ENCODE data around the gene KANSL2. TPM values are rescaled to one million over a fixed set of nuclear protein-coding genes. Genes with fewer than 3 reads are reported as not detected.

KANSL2 gene
- total and polyA plus RNA-seq, 2 of the 13 experiments (the other 11 are each of a cell fraction or from before 2014, with no cell fraction given): 24.1 to 41.3 TPM

DNA sequence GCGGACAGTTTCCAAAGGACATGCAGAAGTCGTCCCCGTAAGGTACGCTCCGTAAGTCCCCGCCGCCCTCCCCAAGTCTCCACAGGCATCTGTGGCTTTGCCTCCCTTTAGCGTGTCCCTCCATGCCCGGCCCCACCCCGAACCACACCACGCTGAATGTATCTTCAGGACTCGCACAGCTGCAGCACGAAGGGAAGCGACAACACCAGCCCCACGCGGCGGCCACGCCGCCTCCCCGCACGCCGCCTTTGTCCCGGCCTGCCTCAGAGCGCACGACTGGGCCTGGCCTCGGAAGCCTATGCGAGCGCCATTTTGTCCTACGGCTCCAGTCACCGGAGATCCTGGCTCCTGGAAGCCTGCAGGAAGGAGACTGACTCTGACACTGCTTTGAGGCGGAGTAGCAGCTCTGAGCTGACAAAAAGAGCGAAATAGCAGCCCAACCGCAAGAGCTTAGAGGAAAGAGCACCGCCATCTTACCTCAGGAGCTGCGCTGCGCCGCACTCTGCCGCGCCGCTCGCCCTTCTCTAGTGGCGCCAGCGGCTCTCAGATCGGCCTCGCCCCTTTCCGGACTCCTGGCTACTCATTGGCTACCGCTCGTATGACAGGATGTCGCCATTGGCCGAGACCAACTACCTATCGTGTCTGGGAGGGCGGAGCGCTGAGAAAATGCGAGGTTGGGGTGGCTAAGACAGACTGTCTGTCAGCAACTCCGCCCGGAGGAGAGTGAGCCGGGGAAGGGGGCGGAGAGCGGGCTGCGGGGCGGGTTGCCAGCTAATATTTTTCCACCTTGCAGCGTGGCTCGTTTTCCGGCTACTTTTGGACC is at the start of gene KANSL2 (continued):
- peak; percentile 72 for TF ChIP-seq GATAD1 (CRISPR knock-in tag; IDR thresholded peaks at IDR 0.05)
- TF ChIP-seq, protein P1, sequence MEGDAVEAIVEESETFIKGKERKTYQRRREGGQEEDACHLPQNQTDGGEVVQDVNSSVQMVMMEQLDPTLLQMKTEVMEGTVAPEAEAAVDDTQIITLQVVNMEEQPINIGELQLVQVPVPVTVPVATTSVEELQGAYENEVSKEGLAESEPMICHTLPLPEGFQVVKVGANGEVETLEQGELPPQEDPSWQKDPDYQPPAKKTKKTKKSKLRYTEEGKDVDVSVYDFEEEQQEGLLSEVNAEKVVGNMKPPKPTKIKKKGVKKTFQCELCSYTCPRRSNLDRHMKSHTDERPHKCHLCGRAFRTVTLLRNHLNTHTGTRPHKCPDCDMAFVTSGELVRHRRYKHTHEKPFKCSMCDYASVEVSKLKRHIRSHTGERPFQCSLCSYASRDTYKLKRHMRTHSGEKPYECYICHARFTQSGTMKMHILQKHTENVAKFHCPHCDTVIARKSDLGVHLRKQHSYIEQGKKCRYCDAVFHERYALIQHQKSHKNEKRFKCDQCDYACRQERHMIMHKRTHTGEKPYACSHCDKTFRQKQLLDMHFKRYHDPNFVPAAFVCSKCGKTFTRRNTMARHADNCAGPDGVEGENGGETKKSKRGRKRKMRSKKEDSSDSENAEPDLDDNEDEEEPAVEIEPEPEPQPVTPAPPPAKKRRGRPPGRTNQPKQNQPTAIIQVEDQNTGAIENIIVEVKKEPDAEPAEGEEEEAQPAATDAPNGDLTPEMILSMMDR (CRISPR knock-in tag; IDR thresholded peaks at IDR 0.05): peak; percentile 32
- TF ChIP-seq, protein P2, sequence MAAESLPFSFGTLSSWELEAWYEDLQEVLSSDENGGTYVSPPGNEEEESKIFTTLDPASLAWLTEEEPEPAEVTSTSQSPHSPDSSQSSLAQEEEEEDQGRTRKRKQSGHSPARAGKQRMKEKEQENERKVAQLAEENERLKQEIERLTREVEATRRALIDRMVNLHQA (CRISPR knock-in tag; IDR thresholded peaks at IDR 0.05): 0 out of 2 replicates have a peak, but pooled peaks have one; percentile 55
- no peak for TF ChIP-seq ZNF460 (CRISPR knock-in tag; IDR thresholded peaks at IDR 0.05; ENCODE audit: borderline replicate concordance)
- TF ChIP-seq, protein P3, sequence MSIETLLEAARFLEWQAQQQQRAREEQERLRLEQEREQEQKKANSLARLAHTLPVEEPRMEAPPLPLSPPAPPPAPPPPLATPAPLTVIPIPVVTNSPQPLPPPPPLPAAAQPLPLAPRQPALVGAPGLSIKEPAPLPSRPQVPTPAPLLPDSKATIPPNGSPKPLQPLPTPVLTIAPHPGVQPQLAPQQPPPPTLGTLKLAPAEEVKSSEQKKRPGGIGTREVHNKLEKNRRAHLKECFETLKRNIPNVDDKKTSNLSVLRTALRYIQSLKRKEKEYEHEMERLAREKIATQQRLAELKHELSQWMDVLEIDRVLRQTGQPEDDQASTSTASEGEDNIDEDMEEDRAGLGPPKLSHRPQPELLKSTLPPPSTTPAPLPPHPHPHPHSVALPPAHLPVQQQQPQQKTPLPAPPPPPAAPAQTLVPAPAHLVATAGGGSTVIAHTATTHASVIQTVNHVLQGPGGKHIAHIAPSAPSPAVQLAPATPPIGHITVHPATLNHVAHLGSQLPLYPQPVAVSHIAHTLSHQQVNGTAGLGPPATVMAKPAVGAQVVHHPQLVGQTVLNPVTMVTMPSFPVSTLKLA (IDR thresholded peaks at IDR 0.05): peak; percentile 4; the same call in 1 of the 2 replicates
- TF ChIP-seq ZNF33A (CRISPR knock-in tag; IDR thresholded peaks at IDR 0.05; ENCODE audit: borderline replicate concordance): no peak; the same call in 1 of the 2 replicates
- no peak; the same call in 1 of the 2 replicates for TF ChIP-seq KDM4B (CRISPR knock-in tag; IDR thresholded peaks at IDR 0.05)
- no peak for TF ChIP-seq ZNF382 (CRISPR knock-in tag; IDR thresholded peaks at IDR 0.05; ENCODE audit: borderline replicate concordance)
- TF ChIP-seq PHF8 (CRISPR knock-in tag; IDR thresholded peaks at IDR 0.05): peak; percentile 99
- no peak for TF ChIP-seq MTF1 (CRISPR knock-in tag; IDR thresholded peaks at IDR 0.05)
- TF ChIP-seq MED1 (CRISPR knock-in tag; IDR thresholded peaks at IDR 0.05): peak; percentile 66
- TF ChIP-seq, protein P4, sequence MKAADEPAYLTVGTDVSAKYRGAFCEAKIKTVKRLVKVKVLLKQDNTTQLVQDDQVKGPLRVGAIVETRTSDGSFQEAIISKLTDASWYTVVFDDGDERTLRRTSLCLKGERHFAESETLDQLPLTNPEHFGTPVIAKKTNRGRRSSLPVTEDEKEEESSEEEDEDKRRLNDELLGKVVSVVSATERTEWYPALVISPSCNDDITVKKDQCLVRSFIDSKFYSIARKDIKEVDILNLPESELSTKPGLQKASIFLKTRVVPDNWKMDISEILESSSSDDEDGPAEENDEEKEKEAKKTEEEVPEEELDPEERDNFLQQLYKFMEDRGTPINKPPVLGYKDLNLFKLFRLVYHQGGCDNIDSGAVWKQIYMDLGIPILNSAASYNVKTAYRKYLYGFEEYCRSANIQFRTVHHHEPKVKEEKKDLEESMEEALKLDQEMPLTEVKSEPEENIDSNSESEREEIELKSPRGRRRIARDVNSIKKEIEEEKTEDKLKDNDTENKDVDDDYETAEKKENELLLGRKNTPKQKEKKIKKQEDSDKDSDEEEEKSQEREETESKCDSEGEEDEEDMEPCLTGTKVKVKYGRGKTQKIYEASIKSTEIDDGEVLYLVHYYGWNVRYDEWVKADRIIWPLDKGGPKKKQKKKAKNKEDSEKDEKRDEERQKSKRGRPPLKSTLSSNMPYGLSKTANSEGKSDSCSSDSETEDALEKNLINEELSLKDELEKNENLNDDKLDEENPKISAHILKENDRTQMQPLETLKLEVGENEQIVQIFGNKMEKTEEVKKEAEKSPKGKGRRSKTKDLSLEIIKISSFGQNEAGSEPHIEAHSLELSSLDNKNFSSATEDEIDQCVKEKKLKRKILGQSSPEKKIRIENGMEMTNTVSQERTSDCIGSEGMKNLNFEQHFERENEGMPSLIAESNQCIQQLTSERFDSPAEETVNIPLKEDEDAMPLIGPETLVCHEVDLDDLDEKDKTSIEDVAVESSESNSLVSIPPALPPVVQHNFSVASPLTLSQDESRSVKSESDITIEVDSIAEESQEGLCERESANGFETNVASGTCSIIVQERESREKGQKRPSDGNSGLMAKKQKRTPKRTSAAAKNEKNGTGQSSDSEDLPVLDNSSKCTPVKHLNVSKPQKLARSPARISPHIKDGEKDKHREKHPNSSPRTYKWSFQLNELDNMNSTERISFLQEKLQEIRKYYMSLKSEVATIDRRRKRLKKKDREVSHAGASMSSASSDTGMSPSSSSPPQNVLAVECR (CRISPR knock-in tag; IDR thresholded peaks at IDR 0.05; ENCODE audit: borderline replicate concordance): peak; percentile 97
- TF ChIP-seq, protein P5, sequence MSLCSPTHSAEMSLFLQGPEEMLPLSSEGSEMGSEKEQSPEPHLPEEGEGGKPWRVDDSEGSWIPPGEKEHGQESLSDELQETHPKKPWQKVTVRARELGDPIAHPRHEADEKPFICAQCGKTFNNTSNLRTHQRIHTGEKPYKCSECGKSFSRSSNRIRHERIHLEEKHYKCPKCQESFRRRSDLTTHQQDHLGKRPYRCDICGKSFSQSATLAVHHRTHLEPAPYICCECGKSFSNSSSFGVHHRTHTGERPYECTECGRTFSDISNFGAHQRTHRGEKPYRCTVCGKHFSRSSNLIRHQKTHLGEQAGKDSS (CRISPR knock-in tag; IDR thresholded peaks at IDR 0.05; ENCODE audit: borderline replicate concordance, low read depth): peak; percentile 77; the same call in 1 of the 2 replicates
- no peak for TF ChIP-seq SCMH1 (CRISPR knock-in tag; IDR thresholded peaks at IDR 0.05; ENCODE audit: borderline replicate concordance)
- peak; percentile 91 for TF ChIP-seq ZNF543 (CRISPR knock-in tag; IDR thresholded peaks at IDR 0.05)
- no peak; the same call in 1 of the 2 replicates for TF ChIP-seq ZNF143 (CRISPR knock-in tag; IDR thresholded peaks at IDR 0.05)
